H9 (cell line): ENCODE results near the gene TMA7B. TPM values are rescaled to one million over a fixed set of nuclear protein-coding genes. Genes with fewer than 3 reads are reported as not detected.

Experiments
- DNase-seq: peaks from one replicate; pipeline ENCODE4 v3.0.0-alpha.2; 2017
- H2AFZ ChIP-seq: one replicate; pipeline ENCODE4 v1.6.1; 2013; ENCODE audit warnings: mild to moderate bottlenecking, low read length, control low read depth, moderate library complexity
- H2AK5ac ChIP-seq: 2 replicates; pipeline ENCODE4 v1.6.1; 2013; ENCODE audit warnings: low read length, control low read depth, mixed read lengths; ENCODE audit not compliant: insufficient read length
- H2BK120ac ChIP-seq: one replicate; pipeline ENCODE4 v1.6.1; 2013; ENCODE audit warnings: low read depth, mild to moderate bottlenecking, low read length, control low read depth, inconsistent platforms; ENCODE audit not compliant: poor library complexity, severe bottlenecking
- H2BK12ac ChIP-seq: 2 replicates; pipeline ENCODE4 v1.6.1; 2013; ENCODE audit warnings: low read length, control low read depth, mixed read lengths, low read depth; ENCODE audit not compliant: insufficient read length
- H2BK15ac ChIP-seq: 2 replicates; pipeline ENCODE4 v1.6.1; 2013; ENCODE audit warnings: low read depth, low read length, control low read depth
- H2BK20ac ChIP-seq: one replicate; pipeline ENCODE4 v1.6.1; 2013; ENCODE audit warnings: low read depth, mild to moderate bottlenecking, low read length, control low read depth, inconsistent platforms; ENCODE audit not compliant: poor library complexity, severe bottlenecking
- H2BK5ac ChIP-seq: 2 replicates; pipeline ENCODE4 v1.6.1; 2013; ENCODE audit warnings: low read length, control low read depth, mixed read lengths; ENCODE audit not compliant: insufficient read length
- H3K14ac ChIP-seq: 2 replicates; pipeline ENCODE4 v1.6.1; 2013; ENCODE audit warnings: low read length, control low read depth; ENCODE audit not compliant: insufficient read depth
- H3K18ac ChIP-seq: 2 replicates; pipeline ENCODE4 v1.6.1; 2013; ENCODE audit warnings: low read depth, mild to moderate bottlenecking, mixed read lengths, low read length, control low read depth; ENCODE audit not compliant: insufficient read length
- H3K23ac ChIP-seq: 2 replicates; pipeline ENCODE4 v1.6.1; 2013; ENCODE audit warnings: low read length, control low read depth, mixed read lengths, low read depth; ENCODE audit not compliant: insufficient read length
- H3K23me2 ChIP-seq: 2 replicates; pipeline ENCODE4 v1.6.1; 2013; ENCODE audit warnings: low read depth, mild to moderate bottlenecking, mixed read lengths, low read length, control low read depth; ENCODE audit not compliant: insufficient read length, poor library complexity, severe bottlenecking
- H3K27ac ChIP-seq: 2 replicates; pipeline ENCODE4 v1.5.1; 2013; ENCODE audit warnings: low read length, control low read depth, mixed read lengths, low read depth; ENCODE audit not compliant: insufficient read length
- H3K27me3 ChIP-seq: 2 replicates; pipeline ENCODE4 v1.6.1; 2013; ENCODE audit warnings: low read length, control low read depth, inconsistent platforms; ENCODE audit not compliant: insufficient read depth
- H3K4ac ChIP-seq: 2 replicates; pipeline ENCODE4 v1.6.1; 2013; ENCODE audit warnings: low read depth, mild to moderate bottlenecking, control low read depth, inconsistent platforms, low read length, moderate library complexity
- H3K4me1 ChIP-seq: 2 replicates; pipeline ENCODE4 v1.6.1; 2013; ENCODE audit warnings: low read length, control low read depth, inconsistent platforms; ENCODE audit not compliant: insufficient read depth
- H3K4me2 ChIP-seq: 2 replicates; pipeline ENCODE4 v1.6.1; 2013; ENCODE audit warnings: low read length, control low read depth, mixed read lengths; ENCODE audit not compliant: insufficient read length, insufficient read depth
- H3K56ac ChIP-seq: 2 replicates; pipeline ENCODE4 v1.6.1; 2013; ENCODE audit warnings: low read depth, mild to moderate bottlenecking, mixed read lengths, low read length, control low read depth; ENCODE audit not compliant: insufficient read length
- H3K79me1 ChIP-seq: 2 replicates; pipeline ENCODE4 v1.6.1; 2013; ENCODE audit warnings: low read depth, mild to moderate bottlenecking, moderate library complexity, low read length, control low read depth, inconsistent platforms; ENCODE audit not compliant: insufficient read depth, poor library complexity, severe bottlenecking
- H3K79me2 ChIP-seq: 2 replicates; pipeline ENCODE4 v1.6.1; 2013; ENCODE audit warnings: low read length, control low read depth, inconsistent platforms; ENCODE audit not compliant: insufficient read depth
- H3K9ac ChIP-seq: 2 replicates; pipeline ENCODE4 v1.6.1; 2013; ENCODE audit warnings: low read length, control low read depth, mixed read lengths; ENCODE audit not compliant: insufficient read length; ENCODE audit errors: extremely low read depth
- H3K9me3 ChIP-seq: one replicate; pipeline ENCODE4 v1.6.1; 2013; ENCODE audit warnings: low read depth, low read length, inconsistent platforms; ENCODE audit not compliant: control insufficient read depth
- H3T11ph ChIP-seq: one replicate; pipeline ENCODE4 v1.6.1; 2013; ENCODE audit warnings: mild to moderate bottlenecking, low read length, control low read depth, inconsistent platforms
- H4K20me1 ChIP-seq: one replicate; pipeline ENCODE4 v1.6.1; 2013; ENCODE audit not compliant: control insufficient read depth, insufficient read length, insufficient read depth
- H4K5ac ChIP-seq: 2 replicates; pipeline ENCODE4 v1.6.1; 2013; ENCODE audit warnings: low read depth, mild to moderate bottlenecking, mixed read lengths, low read length, control low read depth; ENCODE audit not compliant: insufficient read length
- H4K8ac ChIP-seq: replicated peaks from 2 replicates; pipeline ENCODE4 v1.6.1; 2013; ENCODE audit warnings: low read length, control low read depth, mixed read lengths, low read depth; ENCODE audit not compliant: insufficient read length
- H4K91ac ChIP-seq: 2 replicates; pipeline ENCODE4 v1.6.1; 2013; ENCODE audit warnings: low read depth, mild to moderate bottlenecking, moderate library complexity, mixed read lengths, low read length, control low read depth; ENCODE audit not compliant: insufficient read length
- H3K27ac Mint-ChIP-seq, 3 experiments: 2 replicates in 2 of 3; 3 replicates in 1 of 3; pipeline ENCODE4 v1.8.0; 2020 to 2021; ENCODE audit warnings: mixed read lengths in 3 of 3, mild to moderate bottlenecking in 1 of 3, moderate library complexity in 1 of 3
- H3K27me3 Mint-ChIP-seq: 2 replicates; pipeline ENCODE4 v1.8.0; 2021; ENCODE audit warnings: low read depth, mild to moderate bottlenecking, moderate library complexity, mixed read lengths
- H3K36me3 Mint-ChIP-seq, 3 experiments: 2 replicates in 2 of 3; 3 replicates in 1 of 3; pipeline ENCODE4 v1.8.0; 2020 to 2021; ENCODE audit warnings: low read depth in 3 of 3, mixed read lengths in 3 of 3; ENCODE audit not compliant: insufficient read depth in 1 of 3
- H3K4me1 Mint-ChIP-seq, 2 experiments: 2 replicates each; pipeline ENCODE4 v1.8.0; 2020; ENCODE audit warnings: mixed read lengths in 2 of 2
- H3K4me3 Mint-ChIP-seq, 2 experiments: 2 replicates in 1 of 2; 3 replicates in 1 of 2; pipeline ENCODE4 v1.8.0; 2020 to 2021; ENCODE audit warnings: mild to moderate bottlenecking in 2 of 2, mixed read lengths in 2 of 2, moderate library complexity in 1 of 2
- H3K9me3 Mint-ChIP-seq, 2 experiments: 2 replicates in 1 of 2; 3 replicates in 1 of 2; pipeline ENCODE4 v1.8.0; 2020; ENCODE audit warnings: mild to moderate bottlenecking in 2 of 2, mixed read lengths in 2 of 2, moderate library complexity in 1 of 2
- WGBS: extraction: QIAGEN DNeasy Blood & Tissue Kit; methylation state at CpG from one replicate; pipeline ENCODE4 v1.1.7; 2013; ENCODE audit warnings: missing lambda C conversion rate, low lambda C conversion rate, mixed read lengths; ENCODE audit not compliant: insufficient read length; ENCODE audit errors: extremely low coverage; 5-methylcytosine and 5-hydroxymethylcytosine counted together
- total RNA-seq: library from RNA; stranded (reverse); gene quantifications from 2 replicates; pipeline ENCODE4 v1.2.1, GENCODE V29; 2021
- TF ChIP-seq, protein P1 (sequence below): fragments of 200-600 bp; sonication (generic); conservative IDR thresholded peaks from 3 replicates; pipeline ENCODE4 v1.8.0; 2021; ENCODE audit warnings: antibody characterized with exemption, mild to moderate bottlenecking

TMA7B gene
- total RNA-seq, 1 experiment from 2014 or later = not detected

DNA sequence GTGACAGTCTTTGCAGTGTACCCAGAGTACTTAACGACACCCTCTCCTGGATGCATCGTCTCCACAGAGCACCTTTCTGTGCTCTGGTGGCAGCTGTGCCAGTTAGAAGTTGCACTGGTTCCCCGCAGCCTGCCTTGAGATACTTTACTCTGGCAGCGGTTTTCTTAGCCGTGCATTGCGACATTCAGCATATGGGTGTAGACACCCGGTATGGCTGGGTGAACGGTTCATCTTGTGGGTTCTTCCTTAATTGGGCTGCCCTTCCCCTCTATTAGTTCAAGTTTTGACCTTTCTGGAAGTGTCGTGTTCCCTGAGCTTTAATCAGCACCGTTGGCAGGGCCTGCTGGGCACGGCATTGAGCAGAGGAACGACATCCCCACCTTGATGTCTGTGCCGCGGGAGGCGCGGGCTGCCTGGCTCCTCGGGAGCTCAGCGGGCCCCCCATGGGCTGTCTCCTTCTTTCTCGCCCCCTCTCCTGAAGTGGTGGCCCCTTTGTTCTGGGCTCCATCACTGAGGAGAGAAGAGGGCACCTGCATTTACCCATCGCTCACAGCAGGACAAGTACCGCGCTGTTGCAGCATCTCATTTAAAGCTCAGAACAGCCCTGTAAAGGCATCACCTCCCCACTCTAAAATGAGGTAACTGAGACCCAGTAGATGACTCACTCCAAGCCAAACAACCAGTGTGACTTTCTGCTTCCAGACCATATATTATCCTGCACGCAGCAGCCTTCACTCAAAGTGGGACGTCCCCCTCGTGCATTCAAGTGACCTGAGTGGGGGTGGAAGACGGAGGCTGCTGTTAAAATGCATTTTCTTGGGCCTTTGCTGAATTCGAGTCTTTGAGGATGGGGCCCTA lies 47.9 kb downstream of the TMA7B start:
- no peak overlapping the region for H2BK5ac ChIP-seq
- no peak overlapping the region for H4K8ac ChIP-seq
- H3K4ac ChIP-seq = no peak overlapping the region
- H4K91ac ChIP-seq = no peak overlapping the region
- Mint-ChIP-seq H3K4me3 (no peak overlapping the region), H3K9me3 (no peaks in the 10 kb centered on the region), H3K36me3 (peaks cover 1 to 2% (median 1%) of the 10 kb centered on the region in 3 experiments; a peak in 4 of 7 replicates), H3K27ac (0 out of 7 replicates have a peak overlapping the region, but pooled peaks of 1 of the 3 experiments have one; percentile 31), H3K4me1 (peaks cover 38 to 45% of the 10 kb centered on the region in 2 experiments), H3K27me3 (peaks cover 25% of the 10 kb centered on the region)
- H2BK20ac ChIP-seq = no peak overlapping the region
- DNase-seq = no peak
- TF ChIP-seq, protein P1, sequence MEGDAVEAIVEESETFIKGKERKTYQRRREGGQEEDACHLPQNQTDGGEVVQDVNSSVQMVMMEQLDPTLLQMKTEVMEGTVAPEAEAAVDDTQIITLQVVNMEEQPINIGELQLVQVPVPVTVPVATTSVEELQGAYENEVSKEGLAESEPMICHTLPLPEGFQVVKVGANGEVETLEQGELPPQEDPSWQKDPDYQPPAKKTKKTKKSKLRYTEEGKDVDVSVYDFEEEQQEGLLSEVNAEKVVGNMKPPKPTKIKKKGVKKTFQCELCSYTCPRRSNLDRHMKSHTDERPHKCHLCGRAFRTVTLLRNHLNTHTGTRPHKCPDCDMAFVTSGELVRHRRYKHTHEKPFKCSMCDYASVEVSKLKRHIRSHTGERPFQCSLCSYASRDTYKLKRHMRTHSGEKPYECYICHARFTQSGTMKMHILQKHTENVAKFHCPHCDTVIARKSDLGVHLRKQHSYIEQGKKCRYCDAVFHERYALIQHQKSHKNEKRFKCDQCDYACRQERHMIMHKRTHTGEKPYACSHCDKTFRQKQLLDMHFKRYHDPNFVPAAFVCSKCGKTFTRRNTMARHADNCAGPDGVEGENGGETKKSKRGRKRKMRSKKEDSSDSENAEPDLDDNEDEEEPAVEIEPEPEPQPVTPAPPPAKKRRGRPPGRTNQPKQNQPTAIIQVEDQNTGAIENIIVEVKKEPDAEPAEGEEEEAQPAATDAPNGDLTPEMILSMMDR = no peak
- no peak overlapping the region for H2AFZ ChIP-seq
- no peak overlapping the region for H2BK12ac ChIP-seq
- H2BK15ac ChIP-seq = no peak overlapping the region
- H3K56ac ChIP-seq = no peak overlapping the region
- no CpG with 5 or more reads among the region's 27 CpGs for WGBS
- no peak overlapping the region for H3K23ac ChIP-seq
- H3T11ph ChIP-seq = no peak overlapping the region
- H3K14ac ChIP-seq = no peak overlapping the region
- peaks cover 5% of the 10 kb centered on the region for H4K20me1 ChIP-seq
- H3K23me2 ChIP-seq = peaks cover 4% of the 10 kb centered on the region
- no peak overlapping the region for H3K27ac ChIP-seq
- peaks cover 6% of the 10 kb centered on the region for H3K4me1 ChIP-seq
- H3K79me1 ChIP-seq = peaks cover 7% of the 10 kb centered on the region
- H4K5ac ChIP-seq = no peak overlapping the region
- H3K9me3 ChIP-seq = no peaks in the 10 kb centered on the region
- H3K4me2 ChIP-seq = no peak overlapping the region
- no peak overlapping the region for H2AK5ac ChIP-seq
- no peaks in the 10 kb centered on the region; the same call in 1 of the 2 replicates for H3K79me2 ChIP-seq
- H3K9ac ChIP-seq = no peak overlapping the region
- H3K27me3 ChIP-seq = no peaks in the 10 kb centered on the region
- H3K18ac ChIP-seq = no peak overlapping the region
- no peak overlapping the region for H2BK120ac ChIP-seq
